K562 (cell line): Measurements from ENCODE around the gene PRKCSH. TPM values are rescaled to one million over a fixed set of nuclear protein-coding genes. Genes with fewer than 3 reads are reported as not detected.
A peak's percentile ranks its signal among the peaks of the same experiment; 100 is the strongest.

Experiments
- BRF1 ChIP-seq: IDR thresholded peaks from 3 replicates; pipeline ENCODE4 v1.6.1; 2011; ENCODE audit warnings: borderline replicate concordance, mild to moderate bottlenecking; ENCODE audit not compliant: insufficient read length; ENCODE audit errors: extremely low read depth
- ETS1 ChIP-seq: conservative IDR thresholded peaks from 2 replicates; pipeline ENCODE4 v1.6.1; 2011; ENCODE audit warnings: low read depth, mild to moderate bottlenecking, low read length; ENCODE audit not compliant: control insufficient read depth
- HBP1 ChIP-seq: fragments of 450-650 bp; formaldehyde crosslinking; IDR thresholded peaks from 2 replicates; pipeline ENCODE4 v1.4.0; 2022; ENCODE audit warnings: missing genetic modification characterization
- MAFG ChIP-seq: fragments of 450-650 bp; conservative IDR thresholded peaks from 2 replicates; pipeline ENCODE4 v1.6.1; 2016; ENCODE audit warnings: missing genetic modification characterization, missing compliant biosample characterization
- MYBL2 ChIP-seq, 2 experiments: fragments of 450-650 bp in 1 of 2; sonication (generic) in 1 of 2; formaldehyde crosslinking in 1 of 2; IDR thresholded peaks; 2 replicates each; pipeline versions ENCODE4 v1.6.1 to v1.8.1; 2017 to 2022; ENCODE audit warnings: borderline replicate concordance in 1 of 2, inconsistent platforms in 1 of 2, low read depth in 1 of 2, mild to moderate bottlenecking in 1 of 2, missing genetic modification reagents in 1 of 2, moderate library complexity in 1 of 2
- NFE2L1 ChIP-seq: fragments of 450-650 bp; IDR thresholded peaks from 2 replicates; pipeline ENCODE4 v1.6.1; 2016; ENCODE audit warnings: missing genetic modification characterization, low read depth, mild to moderate bottlenecking, missing compliant biosample characterization, moderate library complexity, borderline replicate concordance
- NUFIP1 ChIP-seq: fragments of 450-650 bp; IDR thresholded peaks from 2 replicates; pipeline ENCODE4 v1.6.1; 2018; ENCODE audit not compliant: partially characterized antibody
- TCF7 ChIP-seq: sonication (generic); IDR thresholded peaks from 2 replicates; pipeline ENCODE4 v1.6.1; 2016; ENCODE audit warnings: antibody characterized with exemption, borderline replicate concordance
- THAP12 ChIP-seq: fragments of 250-450 bp; sonication (Bioruptor Pico); IDR thresholded peaks from 2 replicates; pipeline ENCODE4 v1.9.0; 2021; ENCODE audit warnings: mild to moderate bottlenecking, inconsistent platforms
- ZNF280B ChIP-seq: fragments of 250-450 bp; sonication (Bioruptor Pico); IDR thresholded peaks from 2 replicates; pipeline ENCODE4 v1.5.1; 2021; ENCODE audit warnings: mild to moderate bottlenecking
- ZNF384 ChIP-seq: IDR thresholded peaks from 2 replicates; pipeline ENCODE4 v1.6.1; 2012; ENCODE audit warnings: low read depth, low read length, improper control_type of control experiment
- polyA plus RNA-seq, 8 experiments: library from polyadenylated mRNA; depleted of rRNA in 4 of 8; stranded (reverse) in 5 of 8; unstranded in 3 of 8; fragments of >200 nt; fragmentation: Nextera tagmentation in 2 of 8; fragmentation: Illumina TruSeq in 1 of 8; extraction: Ambion mirVana in 2 of 8; extraction: Trizol in 1 of 8; gene quantifications; 2 replicates each; pipeline versions ENCODE4 v1.2.1 to v1.2.3, GENCODE V29; 2011 to 2014; ENCODE audit warnings: inconsistent platforms in 1 of 8, missing spikeins in 1 of 8
- total RNA-seq, 7 experiments: library from RNA; depleted of rRNA in 6 of 7; stranded (reverse); fragments of >200 nt in 6 of 7; fragmentation: Illumina TruSeq in 2 of 7; extraction: Trizol in 2 of 7; gene quantifications; 2 replicates each; pipeline versions ENCODE4 v1.2.1 to v1.2.3, GENCODE V29; 2011 to 2021; ENCODE audit warnings: low replicate concordance in 1 of 7
- TF ChIP-seq, protein P1 (sequence below): fragments of 250-450 bp; sonication (Bioruptor Pico); IDR thresholded peaks from 2 replicates; pipeline ENCODE4 v1.4.0; 2020; ENCODE audit warnings: mild to moderate bottlenecking, moderate library complexity
- TF ChIP-seq, protein P2 (sequence below): fragments of 250-450 bp; sonication (Bioruptor Pico); IDR thresholded peaks from 2 replicates; pipeline ENCODE4 v1.8.0; 2021; ENCODE audit warnings: moderate library complexity, mild to moderate bottlenecking, inconsistent platforms

Gene PRKCSH
- total and polyA plus RNA-seq, 9 of the 15 experiments (the other 6 are each of a cell fraction or from before 2014, with no cell fraction given) = 2.3 to 297 (median 48.1) TPM

DNA sequence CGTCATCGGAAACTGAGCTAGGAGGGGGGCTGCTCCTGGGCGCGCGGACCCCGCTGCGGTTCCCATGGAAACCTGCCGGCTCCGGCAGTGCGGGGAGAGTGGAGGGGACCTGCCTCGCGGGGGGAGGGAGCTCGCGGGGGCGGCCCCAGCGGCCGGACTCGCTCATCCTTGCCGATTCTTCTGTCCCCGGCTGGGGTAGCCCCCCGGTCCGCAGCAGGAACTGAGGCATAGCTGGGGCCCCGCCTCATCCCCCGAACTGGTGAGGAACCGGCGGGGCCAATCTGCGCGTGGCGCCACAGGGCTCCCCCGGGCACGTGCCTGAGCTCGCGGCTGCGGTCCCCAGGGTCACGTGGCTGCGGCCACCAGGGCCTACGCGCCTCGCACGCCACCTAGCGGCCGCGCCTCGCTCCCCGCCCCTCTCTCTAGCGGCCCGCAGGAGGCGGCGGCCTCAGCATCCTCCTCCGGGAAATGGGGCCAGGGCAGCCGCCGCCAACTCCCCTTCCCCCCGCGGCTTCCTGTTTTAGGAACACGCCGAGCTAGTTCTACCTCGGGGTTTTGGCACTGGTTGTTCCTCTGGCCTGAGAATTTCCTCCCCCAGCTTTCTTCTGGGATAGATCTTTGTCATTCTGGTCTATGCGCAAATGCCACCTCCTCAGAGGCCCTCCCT, 47.1 kb downstream of the PRKCSH start (continued):
- TF ChIP-seq, protein P1, sequence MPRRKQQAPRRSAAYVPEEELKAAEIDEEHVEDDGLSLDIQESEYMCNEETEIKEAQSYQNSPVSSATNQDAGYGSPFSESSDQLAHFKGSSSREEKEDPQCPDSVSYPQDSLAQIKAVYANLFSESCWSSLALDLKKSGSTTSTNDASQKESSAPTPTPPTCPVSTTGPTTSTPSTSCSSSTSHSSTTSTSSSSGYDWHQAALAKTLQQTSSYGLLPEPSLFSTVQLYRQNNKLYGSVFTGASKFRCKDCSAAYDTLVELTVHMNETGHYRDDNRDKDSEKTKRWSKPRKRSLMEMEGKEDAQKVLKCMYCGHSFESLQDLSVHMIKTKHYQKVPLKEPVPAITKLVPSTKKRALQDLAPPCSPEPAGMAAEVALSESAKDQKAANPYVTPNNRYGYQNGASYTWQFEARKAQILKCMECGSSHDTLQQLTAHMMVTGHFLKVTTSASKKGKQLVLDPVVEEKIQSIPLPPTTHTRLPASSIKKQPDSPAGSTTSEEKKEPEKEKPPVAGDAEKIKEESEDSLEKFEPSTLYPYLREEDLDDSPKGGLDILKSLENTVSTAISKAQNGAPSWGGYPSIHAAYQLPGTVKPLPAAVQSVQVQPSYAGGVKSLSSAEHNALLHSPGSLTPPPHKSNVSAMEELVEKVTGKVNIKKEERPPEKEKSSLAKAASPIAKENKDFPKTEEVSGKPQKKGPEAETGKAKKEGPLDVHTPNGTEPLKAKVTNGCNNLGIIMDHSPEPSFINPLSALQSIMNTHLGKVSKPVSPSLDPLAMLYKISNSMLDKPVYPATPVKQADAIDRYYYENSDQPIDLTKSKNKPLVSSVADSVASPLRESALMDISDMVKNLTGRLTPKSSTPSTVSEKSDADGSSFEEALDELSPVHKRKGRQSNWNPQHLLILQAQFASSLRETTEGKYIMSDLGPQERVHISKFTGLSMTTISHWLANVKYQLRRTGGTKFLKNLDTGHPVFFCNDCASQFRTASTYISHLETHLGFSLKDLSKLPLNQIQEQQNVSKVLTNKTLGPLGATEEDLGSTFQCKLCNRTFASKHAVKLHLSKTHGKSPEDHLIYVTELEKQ (CRISPR knock-in tag) = no peak
- TF ChIP-seq ETS1 (no peak; the same call in 1 of the 2 replicates), MAFG (tag) (no peak), TCF7 (no peak; the same call in 1 of the 2 replicates), NUFIP1 (no peak), MYBL2 (IDR thresholded peaks at IDR 0.05; ENCODE audit: low read depth) (no peak), MYBL2 (CRISPR knock-in tag; IDR thresholded peaks at IDR 0.05; ENCODE audit: borderline replicate concordance) (no peak), NFE2L1 (tag) (no peak), THAP12 (peak; percentile 17; the same call in 1 of the 2 replicates), ZNF280B (CRISPR knock-in tag) (no peak), ZNF384 (peak; percentile 50; the same call in 1 of the 2 replicates), BRF1 (no peak), HBP1 (CRISPR knock-in tag) (no peak)
- TF ChIP-seq, protein P2, sequence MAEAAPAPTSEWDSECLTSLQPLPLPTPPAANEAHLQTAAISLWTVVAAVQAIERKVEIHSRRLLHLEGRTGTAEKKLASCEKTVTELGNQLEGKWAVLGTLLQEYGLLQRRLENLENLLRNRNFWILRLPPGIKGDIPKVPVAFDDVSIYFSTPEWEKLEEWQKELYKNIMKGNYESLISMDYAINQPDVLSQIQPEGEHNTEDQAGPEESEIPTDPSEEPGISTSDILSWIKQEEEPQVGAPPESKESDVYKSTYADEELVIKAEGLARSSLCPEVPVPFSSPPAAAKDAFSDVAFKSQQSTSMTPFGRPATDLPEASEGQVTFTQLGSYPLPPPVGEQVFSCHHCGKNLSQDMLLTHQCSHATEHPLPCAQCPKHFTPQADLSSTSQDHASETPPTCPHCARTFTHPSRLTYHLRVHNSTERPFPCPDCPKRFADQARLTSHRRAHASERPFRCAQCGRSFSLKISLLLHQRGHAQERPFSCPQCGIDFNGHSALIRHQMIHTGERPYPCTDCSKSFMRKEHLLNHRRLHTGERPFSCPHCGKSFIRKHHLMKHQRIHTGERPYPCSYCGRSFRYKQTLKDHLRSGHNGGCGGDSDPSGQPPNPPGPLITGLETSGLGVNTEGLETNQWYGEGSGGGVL (CRISPR knock-in tag) = no peak
